Measurements from ENCODE around the gene BRI3BP.

BRI3BP gene

DNA sequence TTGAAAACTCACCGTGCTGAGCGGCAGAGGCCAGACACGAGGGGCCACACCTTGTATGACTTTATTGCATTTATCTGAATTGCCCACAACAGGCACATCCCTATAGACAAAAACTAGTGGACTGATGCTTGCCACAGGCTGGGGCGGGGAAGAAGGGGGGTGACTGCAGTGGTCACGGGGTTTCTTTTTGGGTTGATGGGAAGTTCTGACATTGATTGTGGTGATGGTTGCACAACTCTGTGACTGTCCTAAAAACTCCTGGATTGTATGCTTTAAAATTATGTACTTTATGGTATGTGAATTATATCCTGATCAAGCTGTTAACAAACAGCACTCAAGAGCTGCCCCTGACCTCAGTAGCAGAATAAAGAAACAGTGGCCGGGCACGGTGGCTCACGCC lies 30.2 kb upstream of the BRI3BP start:
- Histone ChIP-seq H2AFZ (ENCODE audit: low read length) (no peak overlapping the region), H3K9ac (ENCODE audit: low read length) (no peak overlapping the region), H3K4me3 (ENCODE audit: low read length) (no peak overlapping the region), H4K20me1 (ENCODE audit: insufficient read depth, low read length) (no peaks in the 10 kb centered on the region), H3K9me2 (replicated peaks; ENCODE audit: insufficient read depth, low read length) (no peaks in the 10 kb centered on the region), H3K79me2 (ENCODE audit: low read length) (no peaks in the 10 kb centered on the region), H3K36me3 (replicated peaks; ENCODE audit: insufficient read depth, low read length) (no peaks in the 10 kb centered on the region), H3K4me2 (ENCODE audit: low read depth, low read length) (no peak overlapping the region), H3K9me3 (replicated peaks; ENCODE audit: insufficient read depth, low read length) (no peaks in the 10 kb centered on the region), H3F3A (ENCODE audit: insufficient read depth, low read length) (no peaks in the 10 kb centered on the region), H3K27ac (ENCODE audit: low read length) (no peak overlapping the region), H3K27me3 (replicated peaks; ENCODE audit: insufficient read depth, low read length) (no peaks in the 10 kb centered on the region), H3K4me1 (ENCODE audit: low read length) (no peaks in the 10 kb centered on the region)
- no peak for TF ChIP-seq EZH2 (optimal IDR thresholded peaks at IDR 0.05; ENCODE audit: low read depth, low read length)
- no peak for TF ChIP-seq EZH2phosphoT487 (IDR thresholded peaks at IDR 0.05; ENCODE audit: low read length)
- TF ChIP-seq, protein P1, sequence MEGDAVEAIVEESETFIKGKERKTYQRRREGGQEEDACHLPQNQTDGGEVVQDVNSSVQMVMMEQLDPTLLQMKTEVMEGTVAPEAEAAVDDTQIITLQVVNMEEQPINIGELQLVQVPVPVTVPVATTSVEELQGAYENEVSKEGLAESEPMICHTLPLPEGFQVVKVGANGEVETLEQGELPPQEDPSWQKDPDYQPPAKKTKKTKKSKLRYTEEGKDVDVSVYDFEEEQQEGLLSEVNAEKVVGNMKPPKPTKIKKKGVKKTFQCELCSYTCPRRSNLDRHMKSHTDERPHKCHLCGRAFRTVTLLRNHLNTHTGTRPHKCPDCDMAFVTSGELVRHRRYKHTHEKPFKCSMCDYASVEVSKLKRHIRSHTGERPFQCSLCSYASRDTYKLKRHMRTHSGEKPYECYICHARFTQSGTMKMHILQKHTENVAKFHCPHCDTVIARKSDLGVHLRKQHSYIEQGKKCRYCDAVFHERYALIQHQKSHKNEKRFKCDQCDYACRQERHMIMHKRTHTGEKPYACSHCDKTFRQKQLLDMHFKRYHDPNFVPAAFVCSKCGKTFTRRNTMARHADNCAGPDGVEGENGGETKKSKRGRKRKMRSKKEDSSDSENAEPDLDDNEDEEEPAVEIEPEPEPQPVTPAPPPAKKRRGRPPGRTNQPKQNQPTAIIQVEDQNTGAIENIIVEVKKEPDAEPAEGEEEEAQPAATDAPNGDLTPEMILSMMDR (IDR thresholded peaks at IDR 0.05; ENCODE audit: low read length): no peak
- DNase-seq: no peak

DNA sequence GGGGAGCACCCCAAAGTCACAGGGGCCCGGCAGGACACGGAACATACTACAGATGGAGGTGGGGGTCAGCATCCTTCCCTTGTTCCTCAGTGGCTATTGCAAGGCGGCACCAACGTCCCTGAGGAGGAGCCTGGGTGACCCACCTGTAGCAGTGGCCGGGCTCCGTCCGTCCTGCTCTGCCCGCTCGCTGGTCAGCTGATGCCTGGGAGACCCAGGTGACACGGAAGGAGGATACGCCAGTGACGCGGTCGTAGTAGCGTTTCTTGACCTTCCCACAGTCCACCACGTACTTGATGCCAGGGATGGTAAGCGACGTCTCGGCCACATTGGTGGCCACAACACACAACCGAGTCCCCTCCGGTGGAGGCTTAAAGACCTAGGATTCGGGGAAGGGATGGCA lies 29.2 kb upstream of the BRI3BP start:
- no peaks in the 10 kb centered on the region for H3K27me3 ChIP-seq (replicated peaks; ENCODE audit: insufficient read depth, low read length)
- H3K9ac ChIP-seq (ENCODE audit: low read length): no peak overlapping the region
- no peak for DNase-seq
- no peak overlapping the region for H3K4me2 ChIP-seq (ENCODE audit: low read depth, low read length)
- H3K9me2 ChIP-seq (replicated peaks; ENCODE audit: insufficient read depth, low read length): no peaks in the 10 kb centered on the region
- no peak overlapping the region for H3K4me3 ChIP-seq (ENCODE audit: low read length)
- no peak overlapping the region for H3K27ac ChIP-seq (ENCODE audit: low read length)
- no peaks in the 10 kb centered on the region for H3K9me3 ChIP-seq (replicated peaks; ENCODE audit: insufficient read depth, low read length)
- no peaks in the 10 kb centered on the region for H3K79me2 ChIP-seq (ENCODE audit: low read length)
- H3K4me1 ChIP-seq (ENCODE audit: low read length): no peaks in the 10 kb centered on the region
- H3F3A ChIP-seq (ENCODE audit: insufficient read depth, low read length): no peaks in the 10 kb centered on the region
- no peaks in the 10 kb centered on the region for H3K36me3 ChIP-seq (replicated peaks; ENCODE audit: insufficient read depth, low read length)
- no peak for TF ChIP-seq EZH2 (optimal IDR thresholded peaks at IDR 0.05; ENCODE audit: low read depth, low read length)
- TF ChIP-seq, protein P1 (IDR thresholded peaks at IDR 0.05; ENCODE audit: low read length): no peak
- TF ChIP-seq EZH2phosphoT487 (IDR thresholded peaks at IDR 0.05; ENCODE audit: low read length): no peak
- H4K20me1 ChIP-seq (ENCODE audit: insufficient read depth, low read length): no peaks in the 10 kb centered on the region
- H2AFZ ChIP-seq (ENCODE audit: low read length): no peak overlapping the region

DNA sequence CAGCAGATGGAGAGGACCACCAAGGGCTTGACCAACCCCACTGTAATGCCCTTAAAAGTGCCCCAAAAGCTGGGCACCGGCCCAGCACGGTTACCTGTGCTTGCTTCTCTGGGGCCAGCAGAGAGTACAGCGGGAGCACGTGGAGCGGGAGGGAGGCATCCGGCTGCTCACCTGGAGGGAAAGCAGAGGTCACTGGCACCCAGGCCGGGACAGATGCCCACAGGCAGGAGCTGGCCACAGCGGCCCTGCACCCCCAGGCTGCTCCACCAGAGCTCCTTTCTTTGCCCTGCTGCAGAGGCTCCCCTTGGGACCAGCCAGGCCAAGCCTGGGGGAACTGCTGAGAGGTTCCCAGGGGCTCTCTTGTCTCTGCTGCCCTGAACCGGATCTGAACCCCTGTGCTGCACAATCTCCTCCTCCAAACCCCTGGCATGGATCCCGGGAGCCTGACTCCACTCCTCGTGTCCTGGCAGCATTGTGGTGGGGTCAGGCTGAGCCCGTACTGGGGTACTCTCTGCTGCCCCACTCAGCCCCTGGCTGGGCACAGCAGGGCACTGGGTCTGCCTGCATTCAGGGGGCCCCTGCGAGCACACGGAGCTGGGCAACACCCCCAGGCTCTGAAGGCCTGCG lies 28.5 kb upstream of the BRI3BP start:
- Histone ChIP-seq H4K20me1 (ENCODE audit: insufficient read depth, low read length) (no peaks in the 10 kb centered on the region), H3K9me3 (replicated peaks; ENCODE audit: insufficient read depth, low read length) (no peaks in the 10 kb centered on the region), H3K27ac (ENCODE audit: low read length) (no peak overlapping the region), H3K27me3 (replicated peaks; ENCODE audit: insufficient read depth, low read length) (no peaks in the 10 kb centered on the region), H3F3A (ENCODE audit: insufficient read depth, low read length) (no peaks in the 10 kb centered on the region), H3K36me3 (replicated peaks; ENCODE audit: insufficient read depth, low read length) (no peaks in the 10 kb centered on the region), H3K4me3 (ENCODE audit: low read length) (no peak overlapping the region), H3K9me2 (replicated peaks; ENCODE audit: insufficient read depth, low read length) (no peaks in the 10 kb centered on the region), H2AFZ (ENCODE audit: low read length) (no peak overlapping the region), H3K4me2 (ENCODE audit: low read depth, low read length) (no peak overlapping the region), H3K4me1 (ENCODE audit: low read length) (no peaks in the 10 kb centered on the region), H3K9ac (ENCODE audit: low read length) (no peak overlapping the region), H3K79me2 (ENCODE audit: low read length) (no peaks in the 10 kb centered on the region)
- TF ChIP-seq, protein P1 (IDR thresholded peaks at IDR 0.05; ENCODE audit: low read length): no peak
- TF ChIP-seq EZH2 (optimal IDR thresholded peaks at IDR 0.05; ENCODE audit: low read depth, low read length) (no peak), EZH2phosphoT487 (IDR thresholded peaks at IDR 0.05; ENCODE audit: low read length) (no peak)
- no peak for DNase-seq

Data from MM.1S (cell line).